Measurements from ENCODE around the gene DMC1.
"Not testable (repeated sequence)": the region's sequence is repeated elsewhere in the genome, so short reads cannot be mapped to it uniquely, and the experiment has no call there.

The DMC1 gene

GRCh38 chr22:38470179-38470578 lies 99.8 kb downstream of the DMC1 start:
- not testable (repeated sequence) for DNase-seq (ENCODE audit: low read depth in 2 of 2, low spot score in 1 of 2)

- DNase-seq (ENCODE audit: low read depth in 2 of 2, low spot score in 1 of 2) = no peak
Measured at GRCh38 chr22:38469306-38469781, 100.6 kb downstream of the DMC1 start.

All from stimulated activated CD8-positive, alpha-beta memory T cell treated with anti-CD3 and anti-CD28 coated beads, Interleukin-4, amount 100 ng/mL, for 1 hour (primary cell).